HEK293 (cell line): ENCODE measurements around the gene PSMC3.

ENCODE experiments used
- CTCF ChIA-PET: fragments of 350-600 bp; formaldehyde crosslinking; extraction: SDS; loops from one replicate; lab custom pipeline; 2021; ENCODE audit warnings: antibody characterized with exemption; lab: Yijun Ruan, JAX
- POLR2A ChIA-PET: fragments of 300-600 bp; formaldehyde crosslinking; extraction: SDS; loops from one replicate; lab custom pipeline; 2020; ENCODE audit warnings: antibody characterized with exemption, inconsistent platforms; lab: Yijun Ruan, JAX
- H3K27ac ChIP-seq: fragments of 200-500 bp; sonication (Bioruptor generic); 2 replicates; pipeline ENCODE4 v1.5.1; 2014; ENCODE audit warnings: low read depth, low read length, control low read depth, inconsistent platforms; ENCODE audit errors: extremely low read depth
- H3K36me3 ChIP-seq, 2 experiments: fragments of 200-500 bp in 1 of 2; sonication (Bioruptor generic) in 1 of 2; 1 replicate in 1 of 2; 2 replicates in 1 of 2; pipeline ENCODE4 v1.5.1; 2014 to 2017; ENCODE audit warnings: inconsistent platforms in 2 of 2, low read length in 2 of 2; ENCODE audit not compliant: control insufficient read depth in 2 of 2, insufficient read depth in 1 of 2
- H3K4me1 ChIP-seq: fragments of 200-500 bp; sonication (Bioruptor generic); 2 replicates; pipeline ENCODE4 v1.5.1; 2014; ENCODE audit warnings: mild to moderate bottlenecking, low read length, inconsistent platforms; ENCODE audit not compliant: control insufficient read depth, insufficient read depth
- H3K4me3 ChIP-seq: 2 replicates; pipeline ENCODE4 v1.5.1; 2011; ENCODE audit warnings: low read depth, mild to moderate bottlenecking, control low read depth, low read length, moderate library complexity
- H3K9me3 ChIP-seq: fragments of 200-500 bp; sonication (Bioruptor generic); 2 replicates; pipeline ENCODE4 v1.5.1; 2014; ENCODE audit warnings: low read depth, low read length, inconsistent platforms; ENCODE audit not compliant: control insufficient read depth, insufficient read depth
- HOXC10 ChIP-seq: sonication (generic); formaldehyde crosslinking; IDR thresholded peaks from 2 replicates; pipeline ENCODE4 v1.8.1; 2023; ENCODE audit warnings: mild to moderate bottlenecking, missing genetic modification reagents
- PRDM10 ChIP-seq: fragments of 450-650 bp; formaldehyde crosslinking; IDR thresholded peaks from 2 replicates; pipeline ENCODE4 v1.5.1; 2016; ENCODE audit warnings: missing biosample characterization, missing genetic modification characterization
- SP3 ChIP-seq: fragments of 450-650 bp; formaldehyde crosslinking; IDR thresholded peaks from 2 replicates; pipeline ENCODE4 v1.5.1; 2016; ENCODE audit warnings: missing biosample characterization, missing genetic modification characterization
- ZBTB49 ChIP-seq: fragments of 450-650 bp; formaldehyde crosslinking; IDR thresholded peaks from 2 replicates; pipeline ENCODE4 v1.5.1; 2016; ENCODE audit warnings: missing biosample characterization, missing genetic modification characterization, low read depth
- ZNF121 ChIP-seq: fragments of 450-650 bp; formaldehyde crosslinking; IDR thresholded peaks from 2 replicates; pipeline ENCODE4 v1.5.1; 2016; ENCODE audit warnings: missing biosample characterization, missing genetic modification characterization
- ZNF138 ChIP-seq: fragments of 450-650 bp; formaldehyde crosslinking; IDR thresholded peaks from 2 replicates; pipeline ENCODE4 v1.5.1; 2016; ENCODE audit warnings: missing biosample characterization, missing genetic modification characterization, borderline replicate concordance
- ZNF169 ChIP-seq: fragments of 450-650 bp; formaldehyde crosslinking; IDR thresholded peaks from 2 replicates; pipeline ENCODE4 v1.5.1; 2016; ENCODE audit warnings: missing biosample characterization, missing genetic modification characterization
- ZNF202 ChIP-seq: fragments of 450-650 bp; formaldehyde crosslinking; IDR thresholded peaks from 2 replicates; pipeline ENCODE4 v1.5.1; 2016; ENCODE audit warnings: missing biosample characterization, missing genetic modification characterization, borderline replicate concordance
- ZNF266 ChIP-seq: fragments of 450-650 bp; formaldehyde crosslinking; IDR thresholded peaks from 2 replicates; pipeline ENCODE4 v1.5.1; 2016; ENCODE audit warnings: missing biosample characterization, missing genetic modification characterization, low read depth
- ZNF398 ChIP-seq: fragments of 450-650 bp; formaldehyde crosslinking; IDR thresholded peaks from 2 replicates; pipeline ENCODE4 v1.5.1; 2017; ENCODE audit warnings: missing biosample characterization, missing genetic modification characterization
- ZNF510 ChIP-seq: fragments of 450-650 bp; formaldehyde crosslinking; IDR thresholded peaks from 2 replicates; pipeline ENCODE4 v1.5.1; 2018; ENCODE audit warnings: mild to moderate bottlenecking, missing genetic modification characterization, missing biosample characterization; ENCODE audit not compliant: insufficient replicate concordance
- ZNF548 ChIP-seq: fragments of 450-650 bp; formaldehyde crosslinking; IDR thresholded peaks from 2 replicates; pipeline ENCODE4 v1.5.1; 2016; ENCODE audit warnings: missing biosample characterization, missing genetic modification characterization
- ZNF623 ChIP-seq: fragments of 450-650 bp; formaldehyde crosslinking; IDR thresholded peaks from 2 replicates; pipeline ENCODE4 v1.5.1; 2016; ENCODE audit warnings: missing biosample characterization, missing genetic modification characterization
- ZNF654 ChIP-seq: fragments of 450-650 bp; formaldehyde crosslinking; IDR thresholded peaks from 2 replicates; pipeline ENCODE4 v1.5.1; 2016; ENCODE audit warnings: low read depth, missing biosample characterization, missing genetic modification characterization
- ZNF747 ChIP-seq: fragments of 450-650 bp; formaldehyde crosslinking; IDR thresholded peaks from 2 replicates; pipeline ENCODE4 v1.5.1; 2016; ENCODE audit warnings: missing biosample characterization, missing genetic modification characterization
- ZSCAN23 ChIP-seq: fragments of 450-650 bp; formaldehyde crosslinking; IDR thresholded peaks from 2 replicates; pipeline ENCODE4 v1.5.1; 2016; ENCODE audit warnings: missing biosample characterization, missing genetic modification characterization
- TF ChIP-seq, protein P1 (sequence below): sonication (generic); formaldehyde crosslinking; IDR thresholded peaks from 2 replicates; pipeline ENCODE4 v1.8.1; 2022; ENCODE audit warnings: mild to moderate bottlenecking, moderate library complexity, missing genetic modification reagents

The PSMC3 gene

GRCh38 chr11:47425611-47426010, 628 bp downstream of the PSMC3 start:
- CTCF ChIA-PET: interaction anchor here (1.1 to 2.0 kb wide), 5 partner anchors 13 to 246 kb away, joined by 3 to 14 read pairs (median 7); no protein-coding TSS in a partner anchor
- TF ChIP-seq ZNF169 (tag by site-specific recombination): no peak
- TF ChIP-seq ZNF121 (tag by site-specific recombination): no peak
- TF ChIP-seq, protein P1, sequence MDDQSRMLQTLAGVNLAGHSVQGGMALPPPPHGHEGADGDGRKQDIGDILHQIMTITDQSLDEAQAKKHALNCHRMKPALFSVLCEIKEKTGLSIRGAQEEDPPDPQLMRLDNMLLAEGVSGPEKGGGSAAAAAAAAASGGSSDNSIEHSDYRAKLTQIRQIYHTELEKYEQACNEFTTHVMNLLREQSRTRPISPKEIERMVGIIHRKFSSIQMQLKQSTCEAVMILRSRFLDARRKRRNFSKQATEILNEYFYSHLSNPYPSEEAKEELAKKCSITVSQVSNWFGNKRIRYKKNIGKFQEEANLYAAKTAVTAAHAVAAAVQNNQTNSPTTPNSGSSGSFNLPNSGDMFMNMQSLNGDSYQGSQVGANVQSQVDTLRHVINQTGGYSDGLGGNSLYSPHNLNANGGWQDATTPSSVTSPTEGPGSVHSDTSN: no peak
- no peak for TF ChIP-seq ZNF654 (tag by site-specific recombination)
- no peak for TF ChIP-seq ZNF623 (tag by site-specific recombination)
- no peak for TF ChIP-seq ZNF747 (tag by site-specific recombination)
- TF ChIP-seq ZNF202 (tag by site-specific recombination): no peak
- no peak for TF ChIP-seq HOXC10 (CRISPR knock-in tag)
- TF ChIP-seq ZNF266 (tag by site-specific recombination): no peak
- no peak for TF ChIP-seq ZNF548 (tag by site-specific recombination)
- TF ChIP-seq SP3: no peak
- no peak for TF ChIP-seq ZNF138 (tag by site-specific recombination)
- no peak for TF ChIP-seq ZBTB49 (tag by site-specific recombination)
- TF ChIP-seq ZNF398: no peak
- TF ChIP-seq ZSCAN23 (tag by site-specific recombination): no peak
- no peak for TF ChIP-seq ZNF510 (tag by site-specific recombination)
- TF ChIP-seq PRDM10 (tag by site-specific recombination): no peak
- 0 out of 2 replicates have a peak, but pooled peaks cover 3% of the 10 kb centered on the region for H3K4me1 ChIP-seq
- peak overlapping the region; percentile 100 for H3K4me3 ChIP-seq
- no peaks in the 10 kb centered on the region for H3K9me3 ChIP-seq
- POLR2A ChIA-PET: interaction anchor here (0.5 to 4.1 kb wide), 6 partner anchors 8 to 134 kb away, joined by 3 to 37 read pairs (median 6); partner anchors contain the start of gene SLC39A13
- peak overlapping the region; percentile 73; the same call in 1 of the 2 replicates for H3K27ac ChIP-seq
- peaks cover 7 to 46% of the 10 kb centered on the region in 2 experiments; a peak in 2 of 3 replicates for H3K36me3 ChIP-seq
